B cell (primary cell): ENCODE results near the gene ATP8A2. TPM values are rescaled to one million over a fixed set of nuclear protein-coding genes. Genes with fewer than 3 reads are reported as not detected.

Experiments
- ATAC-seq: fragments of 200-7000 bp; cut with Tn5 transposase; one replicate; pipeline ENCODE4 v1.10.0; 2021; ENCODE audit warnings: low read depth, mild to moderate bottlenecking, moderate number of reproducible peaks, moderate library complexity
- CTCF ChIA-PET: fragments of 350-600 bp; sonication (Branson Sonifier 250); formaldehyde crosslinking; loops from one replicate; lab custom pipeline; 2021; ENCODE audit warnings: antibody characterized with exemption, inconsistent platforms; lab: Charles Lee
- POLR2A ChIA-PET: fragments of 350-600 bp; sonication (Branson Sonifier 250); formaldehyde crosslinking; loops from one replicate; lab custom pipeline; 2021; ENCODE audit warnings: antibody characterized with exemption; lab: Charles Lee
- DNase-seq: peaks from one replicate; pipeline ENCODE4 v3.0.0; 2013
- H2AFZ ChIP-seq: 2 replicates; pipeline ENCODE4 v1.6.1; 2012; ENCODE audit warnings: mild to moderate bottlenecking, low read depth, low read length; ENCODE audit not compliant: insufficient read depth, poor library complexity, severe bottlenecking
- H3K27ac ChIP-seq, 2 donors: 1 replicate in 1 of 2; 2 replicates in 1 of 2; pipeline ENCODE4 v1.5.1; 2012 to 2013; ENCODE audit warnings: low read length in 2 of 2, mild to moderate bottlenecking in 2 of 2, moderate library complexity in 1 of 2
- H3K27me3 ChIP-seq, 4 experiments: fragments of 200-600 bp in 1 of 4; sonication (generic) in 1 of 4; replicated peaks in 1 of 4; 1 replicate in 2 of 4; 2 replicates in 2 of 4; pipeline versions ENCODE4 v1.6.1 to v1.7.0; 2013 to 2016; ENCODE audit warnings: low read length in 3 of 4, mild to moderate bottlenecking in 2 of 4, mixed read lengths in 1 of 4, moderate library complexity in 1 of 4; ENCODE audit not compliant: insufficient read depth in 4 of 4, control insufficient read depth in 3 of 4; ENCODE audit errors: control extremely low read depth in 1 of 4
- H3K36me3 ChIP-seq, 2 experiments: replicated peaks in 1 of 2; 1 replicate in 1 of 2; 2 replicates in 1 of 2; pipeline versions ENCODE4 v1.6.1 to v1.7.1; 2013; ENCODE audit warnings: low read length in 1 of 2; ENCODE audit not compliant: insufficient read depth in 2 of 2, control insufficient read depth in 1 of 2; ENCODE audit errors: control extremely low read depth in 1 of 2, extremely low read depth in 1 of 2
- H3K4me1 ChIP-seq, 2 donors: fragments of 200-600 bp in 1 of 2; sonication (generic) in 1 of 2; 1 replicate in 1 of 2; 2 replicates in 1 of 2; pipeline versions ENCODE4 v1.5.1 to v1.6.1; 2013 to 2017; ENCODE audit warnings: low read length in 2 of 2; ENCODE audit not compliant: control insufficient read depth in 2 of 2, insufficient read depth in 2 of 2
- H3K4me2 ChIP-seq: replicated peaks from 2 replicates; pipeline ENCODE3; 2012; ENCODE audit warnings: mild to moderate bottlenecking, low read depth, low read length; ENCODE audit not compliant: poor library complexity, severe bottlenecking
- H3K4me3 ChIP-seq, 5 experiments: fragments of 200-600 bp in 1 of 5; sonication (generic) in 1 of 5; 1 replicate in 3 of 5; 2 replicates in 2 of 5; pipeline versions ENCODE4 v1.5.1 to v1.7.0; 2011 to 2016; ENCODE audit warnings: low read length in 4 of 5, mild to moderate bottlenecking in 4 of 5, low read depth in 2 of 5, control low read depth in 1 of 5, moderate library complexity in 1 of 5; ENCODE audit not compliant: insufficient read depth in 1 of 5; ENCODE audit errors: control extremely low read depth in 1 of 5, extremely low read depth in 1 of 5
- H3K79me2 ChIP-seq: fragments of 200-600 bp; sonication (generic); one replicate; pipeline ENCODE4 v1.6.0; 2016; ENCODE audit warnings: low read length; ENCODE audit not compliant: control insufficient read depth, insufficient read depth
- H3K9ac ChIP-seq: fragments of 200-600 bp; sonication (generic); 2 replicates; pipeline ENCODE4 v1.6.1; 2017; ENCODE audit warnings: mild to moderate bottlenecking, low read length, moderate library complexity
- H3K9me3 ChIP-seq, 3 donors: one replicate each; pipeline versions ENCODE4 v1.6.1 to v1.7.1; 2013; ENCODE audit warnings: low read length in 2 of 3; ENCODE audit not compliant: control insufficient read depth in 2 of 3, insufficient read depth in 1 of 3; ENCODE audit errors: control extremely low read depth in 1 of 3
- H4K20me1 ChIP-seq: 2 replicates; pipeline ENCODE4 v1.6.0; 2012; ENCODE audit warnings: mild to moderate bottlenecking, low read length; ENCODE audit not compliant: insufficient read depth, control insufficient read depth, poor library complexity, severe bottlenecking
- H3K27ac Mint-ChIP-seq: one replicate; pipeline ENCODE4 v1.8.0; 2021; ENCODE audit warnings: mixed read lengths
- H3K27me3 Mint-ChIP-seq: one replicate; pipeline ENCODE4 v1.8.0; 2021; ENCODE audit warnings: mixed read lengths
- H3K4me1 Mint-ChIP-seq: one replicate; pipeline ENCODE4 v1.8.0; 2021; ENCODE audit warnings: mixed read lengths
- H3K4me3 Mint-ChIP-seq: one replicate; pipeline ENCODE4 v1.8.0; 2021; ENCODE audit warnings: mixed read lengths
- H3K9me3 Mint-ChIP-seq: one replicate; pipeline ENCODE4 v1.8.0; 2022; ENCODE audit warnings: mixed read lengths; ENCODE audit not compliant: insufficient read depth
- CTCF ChIP-seq: fragments of 200-600 bp; IDR thresholded peaks from one replicate; pipeline ENCODE4 v1.8.0; 2022; ENCODE audit warnings: antibody characterized with exemption, mild to moderate bottlenecking
- EZH2 ChIP-seq: IDR thresholded peaks from 2 replicates; pipeline ENCODE4 v1.6.1; 2012; ENCODE audit warnings: borderline replicate concordance, low read depth, mild to moderate bottlenecking, moderate library complexity, low read length; ENCODE audit not compliant: insufficient read depth, poor library complexity, severe bottlenecking
- WGBS: methylation state at CpG from one replicate; pipeline ENCODE4 v1.1.5; 2013; ENCODE audit warnings: missing lambda C conversion rate; ENCODE audit not compliant: insufficient coverage; 5-methylcytosine and 5-hydroxymethylcytosine counted together
- intact Hi-C: fragments of 100-400 bp; cut with micrococcal nuclease; formaldehyde crosslinking; loops from one replicate; pipeline ENCODE4 v1.10.0; 2022
- polyA plus RNA-seq: library from polyadenylated mRNA; depleted of rRNA; stranded (reverse); fragments of >200 nt; gene quantifications from 2 replicates; pipeline ENCODE4 v1.2.3, GENCODE V29; 2012
- total RNA-seq, 2 donors: library from RNA; stranded (reverse); fragments of 120-200 nt in 1 of 2; gene quantifications; 1 replicate in 1 of 2; 2 replicates in 1 of 2; pipeline versions ENCODE4 v1.2.3 to v1.2.4, GENCODE V29; 2013 to 2022

The ATP8A2 gene
- total and polyA plus RNA-seq, 2 donors (not counting 1 experiment from before 2014, with no cell fraction given): not detected

GRCh38 chr13:25379011-25379410 lies 7.2 kb downstream of the ATP8A2 start:
- intact Hi-C loops: no loop called here
- POLR2A ChIA-PET: no interaction called here
- Mint-ChIP-seq H3K9me3 (no peaks in the 10 kb centered on the region), H3K27me3 (peaks cover 47% of the 10 kb centered on the region), H3K4me1 (peaks cover 3% of the 10 kb centered on the region), H3K27ac (no peak overlapping the region), H3K4me3 (no peak overlapping the region)
- no peak for TF ChIP-seq CTCF
- TF ChIP-seq EZH2: no peak
- no peaks in the 10 kb centered on the region for H3K36me3 ChIP-seq
- H3K79me2 ChIP-seq: no peaks in the 10 kb centered on the region
- H3K4me2 ChIP-seq: no peak overlapping the region
- DNase-seq (no peak), ATAC-seq (no peak)
- peaks cover 0 to 17% (median 8%) of the 10 kb centered on the region in 4 experiments for H3K27me3 ChIP-seq
- H3K27ac ChIP-seq: no peak overlapping the region
- H3K9ac ChIP-seq: no peak overlapping the region
- H3K9me3 ChIP-seq: no peaks in the 10 kb centered on the region
- no peak overlapping the region for H3K4me3 ChIP-seq
- CTCF ChIA-PET: no interaction called here
- H2AFZ ChIP-seq: no peak overlapping the region
- no peaks in the 10 kb centered on the region for H4K20me1 ChIP-seq
- H3K4me1 ChIP-seq: no peaks in the 10 kb centered on the region
- WGBS: no CpG with 5 or more reads among the region's 1 CpG

- ATAC-seq: no peak
- H3K9me3 ChIP-seq: no peaks in the 10 kb centered on the region
These were observed 8.3 kb downstream of the ATP8A2 start for GRCh38 chr13:25380082-25380481.

More at GRCh38 chr13:25380082-25380481, 8.3 kb downstream of the ATP8A2 start:
- no peak overlapping the region for H3K4me3 Mint-ChIP-seq
- no peak overlapping the region for H3K27ac ChIP-seq
- H3K4me1 Mint-ChIP-seq: peaks cover 3% of the 10 kb centered on the region
- no peak overlapping the region for H2AFZ ChIP-seq
- 83% methylated on average over 3 of the region's 4 CpGs for WGBS
- DNase-seq: no peak
- no peaks in the 10 kb centered on the region for H3K36me3 ChIP-seq
- no peaks in the 10 kb centered on the region for H4K20me1 ChIP-seq
- TF ChIP-seq EZH2 (no peak), CTCF (no peak)
- H3K9ac ChIP-seq: no peak overlapping the region
- no peaks in the 10 kb centered on the region for H3K9me3 Mint-ChIP-seq
- intact Hi-C loops: no loop called here
- no peaks in the 10 kb centered on the region for H3K4me1 ChIP-seq
- ChIA-PET POLR2A (no interaction called here), CTCF (interaction anchor here (0.8 kb wide), 1 partner anchor 11 kb away, joined by 3 read pairs; no protein-coding TSS in a partner anchor)
- H3K27ac Mint-ChIP-seq: no peak overlapping the region
- H3K79me2 ChIP-seq: no peaks in the 10 kb centered on the region
- H3K27me3 ChIP-seq: peaks cover 0 to 13% (median 5%) of the 10 kb centered on the region in 4 experiments
- no peak overlapping the region for H3K4me2 ChIP-seq
- H3K27me3 Mint-ChIP-seq: peaks cover 47% of the 10 kb centered on the region
- H3K4me3 ChIP-seq: no peak overlapping the region
